Cerebellar cortex (tissue), 1 donor: ENCODE data around the gene C5.

Experiments
- DNase-seq: peaks from one replicate; pipeline ENCODE4 v3.0.0-alpha.2; 2015; ENCODE audit warnings: low spot score

Gene C5

GRCh38 chr9:120905315-120906164 lies 144.5 kb downstream of the C5 start:
- DNase-seq: no peak

- DNase-seq: no peak
Observed at GRCh38 chr9:120904978-120905301, 145.1 kb downstream of the C5 start.

GRCh38 chr9:120904061-120904977 lies 145.8 kb downstream of the C5 start:
- no peak for DNase-seq

GRCh38 chr9:120902569-120903535 lies 147.2 kb downstream of the C5 start:
- no peak for DNase-seq
